GM19023 (cell line): Measurements from ENCODE around the gene BPIFA1.

Source experiments
- ATAC-seq: cut with Tn5 transposase; IDR thresholded peaks from one replicate; pipeline ENCODE4 v1.9.1; 2021; ENCODE audit warnings: mild to moderate bottlenecking, moderate library complexity; ENCODE audit not compliant: unreplicated experiment

The BPIFA1 gene

DNA sequence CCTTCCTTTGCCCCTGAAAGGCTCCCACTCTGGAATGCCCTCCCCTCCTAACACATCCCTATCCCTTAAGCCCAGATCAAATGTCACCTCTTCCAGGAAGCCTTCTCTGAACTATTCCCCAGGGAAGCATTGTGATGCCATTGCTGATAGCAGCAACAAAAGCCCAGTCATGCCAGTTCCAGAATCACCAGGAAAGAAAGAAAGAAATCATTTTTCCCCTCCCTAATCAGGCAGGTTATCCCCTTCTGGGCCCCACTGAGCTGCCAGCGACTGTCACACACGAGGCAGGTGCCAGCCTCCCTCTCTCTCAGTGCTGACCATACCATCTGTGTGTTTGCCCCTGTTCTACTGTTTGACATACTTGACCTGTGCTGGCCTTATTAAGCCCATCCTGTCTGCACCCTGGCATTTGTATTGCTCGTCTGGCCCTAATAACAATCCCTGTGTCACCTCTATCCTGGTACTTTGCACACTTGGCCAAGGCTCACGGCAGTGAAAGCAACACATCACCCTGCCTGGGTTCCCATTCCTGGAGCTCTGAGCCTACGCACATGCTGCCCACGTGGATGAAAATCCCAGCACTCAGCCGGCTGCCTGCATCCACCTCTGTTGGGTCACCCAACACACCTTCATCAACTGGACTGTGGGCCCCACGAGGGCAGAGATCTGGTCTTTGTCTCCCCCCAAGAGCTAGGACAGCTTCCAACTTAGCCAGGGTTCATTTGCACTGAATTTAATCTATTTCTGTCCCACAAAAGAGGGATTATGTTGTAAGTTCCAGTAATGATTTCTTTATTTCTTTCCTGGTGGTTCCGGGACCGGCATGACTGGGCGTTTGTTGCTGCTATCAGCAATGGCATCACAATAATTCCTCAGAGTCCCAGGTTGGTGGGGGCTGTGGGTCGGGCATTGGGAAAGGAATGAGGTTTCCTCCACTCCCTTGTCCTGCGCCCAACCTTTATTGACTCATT lies 42.0 kb downstream of the BPIFA1 start:
- ATAC-seq: no peak

- ATAC-seq: no peak
These were observed 42.9 kb downstream of the BPIFA1 start for GRCh38 chr20:33278700-33279099.

DNA sequence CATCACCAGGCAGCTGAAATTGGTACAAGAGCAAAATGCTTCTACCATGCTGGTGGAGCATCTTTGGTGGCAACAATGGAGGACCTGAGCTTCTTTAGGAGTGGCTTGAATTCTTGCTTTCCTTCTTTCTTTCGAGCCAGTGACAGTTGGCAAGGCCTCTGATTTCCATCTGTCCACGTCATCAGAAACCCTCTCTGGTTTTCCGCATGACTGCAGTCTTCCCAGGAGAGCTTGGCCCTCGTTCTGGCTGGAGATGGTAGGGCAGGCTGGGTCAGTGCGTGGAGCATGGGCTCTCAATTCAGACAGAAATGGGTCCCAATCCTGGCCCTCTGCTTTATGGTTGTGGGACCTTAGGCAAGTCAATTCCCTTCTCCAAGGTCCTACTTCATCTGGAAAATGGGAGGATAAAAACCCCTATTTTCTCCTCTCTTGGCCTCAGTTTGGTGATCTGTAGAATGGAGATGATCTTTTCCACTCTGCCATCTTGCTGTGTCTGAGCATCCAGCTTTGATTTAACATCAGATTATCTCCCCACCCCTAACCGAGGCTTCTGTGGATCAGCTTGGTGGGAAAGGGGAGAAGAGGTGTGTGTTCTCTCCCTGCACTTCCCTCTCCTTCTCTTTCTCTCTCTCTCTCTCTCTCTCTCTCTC lies 43.6 kb downstream of the BPIFA1 start:
- no peak for ATAC-seq

GRCh38 chr20:33280000-33280680 lies 44.3 kb downstream of the BPIFA1 start:
- no peak for ATAC-seq

DNA sequence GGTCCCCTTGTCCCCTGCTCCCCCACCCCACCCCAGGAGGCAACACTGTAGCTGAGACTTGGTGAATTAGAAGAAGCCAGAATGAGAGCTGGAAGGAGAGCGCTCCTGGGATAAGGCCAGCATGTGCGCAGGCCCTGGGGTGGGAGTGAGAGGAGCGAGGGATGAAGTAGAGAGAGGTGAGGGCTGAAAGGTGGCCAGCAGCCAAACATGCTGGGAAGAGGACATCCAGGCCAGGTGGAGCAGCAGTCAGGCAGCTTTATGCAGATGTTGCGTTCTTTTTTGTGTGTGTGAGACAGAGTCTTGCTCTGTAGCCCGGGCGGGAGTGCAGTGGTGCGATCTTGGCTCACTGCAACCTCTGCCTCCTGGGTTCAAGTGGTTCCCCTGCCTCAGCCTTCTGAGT lies 45.0 kb downstream of the BPIFA1 start:
- ATAC-seq: no peak

GRCh38 chr20:33281550-33282146 lies 45.9 kb downstream of the BPIFA1 start:
- ATAC-seq: no peak

DNA sequence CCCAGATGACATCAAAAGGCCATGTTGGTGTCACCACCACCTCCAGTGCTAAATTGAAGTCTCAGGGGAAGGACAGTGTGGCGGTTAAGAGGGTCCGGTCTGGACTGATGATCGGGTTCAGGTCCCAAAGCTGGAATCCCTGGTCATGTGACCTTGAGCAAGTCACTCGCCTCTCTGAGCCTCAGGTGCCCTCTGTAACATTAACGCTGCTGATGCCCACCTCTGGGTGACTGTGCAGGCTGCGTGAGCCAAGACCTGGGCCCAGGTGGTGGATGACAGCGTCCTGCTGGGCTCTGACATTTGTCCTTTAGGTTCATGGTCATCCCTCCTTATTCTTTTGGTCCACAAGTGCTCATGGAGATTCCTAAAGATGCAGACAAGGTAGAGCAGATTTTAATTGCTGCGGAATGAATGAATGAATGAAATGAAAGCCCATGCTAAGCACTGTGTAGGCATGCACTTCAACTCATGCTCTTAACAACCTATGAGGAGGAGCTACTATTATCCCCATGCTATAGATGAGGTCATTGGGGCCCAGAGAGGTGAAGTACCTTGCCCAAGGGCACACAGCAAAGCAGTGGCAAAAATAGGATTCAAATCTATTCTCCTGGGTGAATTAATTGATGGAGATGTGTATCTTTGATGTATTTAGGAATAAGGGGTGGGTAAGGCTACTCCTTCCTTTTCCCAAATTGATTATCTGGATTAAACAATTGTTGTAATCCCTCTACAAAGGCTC lies 46.6 kb downstream of the BPIFA1 start:
- no peak for ATAC-seq

- no peak for ATAC-seq
These were observed 47.3 kb downstream of the BPIFA1 start, which contains the start of gene BPIFB1 for GRCh38 chr20:33282991-33283555. Gene BPIFB1 (plus strand): TSS chr20:33283214. CDS start chr20:33286074, 2,860 bp downstream.

- ATAC-seq: no peak
These were observed 48.5 kb downstream of the BPIFA1 start for GRCh38 chr20:33284284-33284683.

- ATAC-seq: no peak
These were observed 49.1 kb downstream of the BPIFA1 start for GRCh38 chr20:33284937-33285336.

DNA sequence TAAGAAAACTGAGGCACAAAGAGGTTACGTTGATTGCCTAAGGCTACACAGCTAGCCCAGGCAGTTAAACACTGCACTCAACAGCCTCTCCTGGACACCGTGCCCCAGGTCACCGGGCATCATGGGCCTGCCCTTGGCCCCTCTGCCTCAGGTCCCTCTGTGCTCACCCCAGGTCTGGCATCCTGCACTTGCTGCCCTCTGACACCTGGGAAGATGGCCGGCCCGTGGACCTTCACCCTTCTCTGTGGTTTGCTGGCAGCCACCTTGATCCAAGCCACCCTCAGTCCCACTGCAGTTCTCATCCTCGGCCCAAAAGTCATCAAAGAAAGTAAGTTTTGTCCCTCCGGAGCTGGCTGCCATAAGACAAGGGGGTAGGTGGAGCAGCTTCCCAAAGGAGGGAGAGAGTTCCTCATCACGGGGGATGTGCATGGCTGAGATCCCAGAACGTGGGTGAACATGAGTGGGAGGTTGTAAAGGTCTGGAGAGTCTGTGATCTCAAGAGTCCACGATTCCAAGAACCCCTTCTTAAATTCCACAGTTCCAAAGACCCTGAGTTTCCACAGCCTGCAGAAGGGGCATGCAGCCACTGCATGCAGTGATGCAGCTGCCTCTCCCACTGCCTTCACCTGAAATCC lies 50.2 kb downstream of the BPIFA1 start:
- ATAC-seq: no peak

DNA sequence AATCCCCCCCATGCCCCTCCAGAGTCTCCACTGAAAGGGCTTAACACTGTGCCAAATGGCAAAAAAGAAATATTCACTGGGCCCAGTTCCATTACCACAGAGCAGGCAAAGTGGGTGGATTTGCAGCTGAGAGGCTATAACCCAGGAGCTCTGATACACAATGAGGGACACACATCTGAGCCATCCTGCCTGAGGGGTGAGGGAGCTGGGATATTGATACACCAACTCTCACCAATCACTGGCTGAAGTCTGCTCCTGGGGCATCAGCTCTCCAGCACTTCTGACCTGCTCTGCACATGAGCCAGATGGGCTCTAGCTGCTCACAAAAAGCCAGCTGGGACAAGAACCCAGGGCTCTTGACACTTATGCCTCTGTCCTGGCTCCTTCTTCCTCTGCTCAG lies 52.1 kb downstream of the BPIFA1 start:
- no peak for ATAC-seq

DNA sequence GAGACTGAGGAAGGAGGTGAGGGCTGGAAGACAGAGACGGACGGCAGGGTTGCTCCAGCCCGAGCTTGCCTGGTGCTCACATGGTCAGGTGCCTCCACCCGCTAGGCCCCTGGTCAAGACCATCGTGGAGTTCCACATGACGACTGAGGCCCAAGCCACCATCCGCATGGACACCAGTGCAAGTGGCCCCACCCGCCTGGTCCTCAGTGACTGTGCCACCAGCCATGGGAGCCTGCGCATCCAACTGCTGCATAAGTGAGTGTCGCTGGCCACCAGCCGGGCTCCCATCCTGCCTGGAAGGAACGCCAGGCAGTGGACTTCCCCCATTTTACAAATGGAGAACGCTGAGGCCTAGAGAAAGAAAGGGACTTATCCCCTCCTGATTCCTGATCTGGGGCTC lies 55.1 kb downstream of the BPIFA1 start:
- ATAC-seq: no peak

GRCh38 chr20:33291416-33291815 lies 55.6 kb downstream of the BPIFA1 start:
- ATAC-seq: no peak

DNA sequence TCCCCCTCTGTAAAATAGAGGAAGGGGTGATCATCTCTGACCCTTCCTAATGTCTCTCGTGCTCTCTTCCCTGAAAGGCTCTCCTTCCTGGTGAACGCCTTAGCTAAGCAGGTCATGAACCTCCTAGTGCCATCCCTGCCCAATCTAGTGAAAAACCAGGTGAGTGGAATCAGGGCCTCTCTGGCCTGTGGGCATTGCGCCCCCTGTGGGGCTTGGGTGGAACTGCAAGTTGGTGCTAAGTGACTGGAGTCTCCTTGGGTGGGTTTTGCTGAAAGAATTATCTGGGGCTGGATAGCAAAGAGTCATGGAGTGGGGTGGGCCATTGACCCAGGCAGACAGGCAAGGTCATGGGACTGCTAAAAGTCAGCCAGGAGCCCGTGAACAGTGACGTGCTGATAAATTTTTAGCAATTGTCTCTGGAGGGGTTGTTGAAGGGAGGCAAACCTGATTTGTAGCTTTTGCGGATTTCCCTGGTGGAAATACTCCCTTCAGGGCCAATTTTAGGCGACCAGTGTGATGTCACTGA lies 56.1 kb downstream of the BPIFA1 start:
- no peak for ATAC-seq
